HepG2 (cell line): ENCODE data around the gene P3H4. TPM values are rescaled to one million over a fixed set of nuclear protein-coding genes. Genes with fewer than 3 reads are reported as not detected.

Experiments used
- ATM ChIP-seq: fragments of 450-650 bp; IDR thresholded peaks from 2 replicates; pipeline ENCODE4 v1.7.1; 2017; ENCODE audit warnings: mild to moderate bottlenecking, borderline replicate concordance
- BCLAF1 ChIP-seq: fragments of 450-650 bp; IDR thresholded peaks from 2 replicates; pipeline ENCODE4 v1.6.1; 2017; ENCODE audit warnings: mild to moderate bottlenecking
- FOXA1 ChIP-seq, 2 experiments: fragments of 450-650 bp in 1 of 2; sonication (generic) in 1 of 2; formaldehyde crosslinking in 1 of 2; IDR thresholded peaks; 2 replicates each; pipeline versions ENCODE4 v1.4.0 to v1.6.1; 2016 to 2020; ENCODE audit warnings: missing genetic modification reagents in 1 of 2
- GATA4 ChIP-seq: sonication (generic); IDR thresholded peaks from 2 replicates; pipeline ENCODE4 v1.6.1; 2016; ENCODE audit warnings: antibody characterized with exemption, low read depth, borderline replicate concordance
- MTF1 ChIP-seq: sonication (generic); formaldehyde crosslinking; IDR thresholded peaks from 2 replicates; pipeline ENCODE4 v1.5.0; 2020; ENCODE audit warnings: missing genetic modification reagents
- MXD1 ChIP-seq: sonication (generic); formaldehyde crosslinking; IDR thresholded peaks from 2 replicates; pipeline ENCODE4 v1.4.0; 2020; ENCODE audit warnings: mild to moderate bottlenecking, missing genetic modification reagents
- MYNN ChIP-seq: sonication (generic); formaldehyde crosslinking; IDR thresholded peaks from 2 replicates; pipeline ENCODE4 v1.4.0; 2020; ENCODE audit warnings: mild to moderate bottlenecking, low read depth, missing genetic modification reagents
- TERF1 ChIP-seq: sonication (generic); formaldehyde crosslinking; IDR thresholded peaks from 2 replicates; pipeline ENCODE4 v1.8.0; 2022; ENCODE audit warnings: mild to moderate bottlenecking, missing genetic modification reagents, moderate library complexity
- TFE3 ChIP-seq: IDR thresholded peaks from 2 replicates; pipeline ENCODE4 v1.6.1; 2016
- TRIM22 ChIP-seq: fragments of 450-650 bp; IDR thresholded peaks from 2 replicates; pipeline ENCODE4 v1.6.1; 2017
- ZMYM3 ChIP-seq: sonication (generic); formaldehyde crosslinking; IDR thresholded peaks from 2 replicates; pipeline ENCODE4 v1.5.1; 2020; ENCODE audit warnings: mild to moderate bottlenecking, missing genetic modification reagents
- ZNF276 ChIP-seq: sonication (generic); formaldehyde crosslinking; IDR thresholded peaks from 2 replicates; pipeline ENCODE4 v1.4.0; 2020; ENCODE audit warnings: mild to moderate bottlenecking, low read depth, missing genetic modification reagents
- ZNF337 ChIP-seq: sonication (generic); formaldehyde crosslinking; IDR thresholded peaks from 2 replicates; pipeline ENCODE4 v1.5.1; 2020; ENCODE audit warnings: missing genetic modification reagents, low read depth, mild to moderate bottlenecking, borderline replicate concordance
- ZNF414 ChIP-seq: sonication (generic); formaldehyde crosslinking; IDR thresholded peaks from 2 replicates; pipeline ENCODE4 v1.5.0; 2020; ENCODE audit warnings: missing genetic modification reagents
- ZNF468 ChIP-seq: sonication (generic); formaldehyde crosslinking; IDR thresholded peaks from 2 replicates; pipeline ENCODE4 v1.8.0; 2022; ENCODE audit warnings: mild to moderate bottlenecking, moderate library complexity, missing genetic modification reagents
- ZNF839 ChIP-seq: sonication (generic); formaldehyde crosslinking; IDR thresholded peaks from 2 replicates; pipeline ENCODE4 v1.4.0; 2020; ENCODE audit warnings: missing genetic modification reagents, mild to moderate bottlenecking, borderline replicate concordance
- ZNF891 ChIP-seq: sonication (generic); formaldehyde crosslinking; IDR thresholded peaks from 2 replicates; pipeline ENCODE4 v1.5.0; 2020; ENCODE audit warnings: mild to moderate bottlenecking, missing genetic modification reagents
- ZSCAN30 ChIP-seq: sonication (generic); formaldehyde crosslinking; IDR thresholded peaks from 2 replicates; pipeline ENCODE4 v1.5.0; 2020; ENCODE audit warnings: mild to moderate bottlenecking, missing genetic modification reagents
- ZSCAN9 ChIP-seq: IDR thresholded peaks from 2 replicates; pipeline ENCODE4 v1.6.1; 2016; ENCODE audit warnings: borderline replicate concordance
- polyA plus RNA-seq, 8 experiments: library from polyadenylated mRNA; depleted of rRNA in 3 of 8; stranded (reverse) in 7 of 8; unstranded in 1 of 8; fragments of >200 nt; fragmentation: Illumina TruSeq in 4 of 8; extraction: Trizol in 4 of 8; gene quantifications; 2 replicates each; pipeline versions ENCODE4 v1.2.1 to v1.2.3, GENCODE V29; 2011 to 2016; ENCODE audit warnings: low read depth in 4 of 8, missing spikeins in 1 of 8, mixed read lengths in 1 of 8; ENCODE audit not compliant: insufficient read depth in 1 of 8
- total RNA-seq, 5 experiments: library from RNA; depleted of rRNA; stranded (reverse); fragments of >200 nt; fragmentation: Illumina TruSeq; extraction: Trizol; gene quantifications; 2 replicates each; pipeline ENCODE4 v1.2.3, GENCODE V29; 2016; ENCODE audit warnings: low read depth in 1 of 5

The P3H4 gene
- total and polyA plus RNA-seq, 2 of the 13 experiments (the other 11 are each of a cell fraction or from before 2014, with no cell fraction given) = 37.1 to 50.6 TPM

- no peak for TF ChIP-seq ZNF276 (CRISPR knock-in tag)
- no peak for TF ChIP-seq MYNN (CRISPR knock-in tag)
- TF ChIP-seq BCLAF1 = no peak
- TF ChIP-seq TERF1 (CRISPR knock-in tag) = no peak
- no peak for TF ChIP-seq TFE3
- TF ChIP-seq ZSCAN9 (CRISPR knock-in tag) = no peak; the same call in 1 of the 2 replicates
- no peak for TF ChIP-seq ZNF891 (CRISPR knock-in tag)
- peak; percentile 69 for TF ChIP-seq GATA4
- TF ChIP-seq MTF1 = no peak
- peak; percentile 83 for TF ChIP-seq MXD1 (CRISPR knock-in tag)
- no peak for TF ChIP-seq ZNF337 (CRISPR knock-in tag)
- TF ChIP-seq FOXA1 (IDR thresholded peaks at IDR 0.05) = no peak
- no peak for TF ChIP-seq FOXA1 (CRISPR knock-in tag; IDR thresholded peaks at IDR 0.05)
- no peak for TF ChIP-seq ZNF414 (CRISPR knock-in tag)
- TF ChIP-seq ZMYM3 (CRISPR knock-in tag) = no peak; the same call in 1 of the 2 replicates
- TF ChIP-seq ATM = no peak
- TF ChIP-seq ZSCAN30 = no peak
- TF ChIP-seq TRIM22 = no peak
- no peak for TF ChIP-seq ZNF468
- TF ChIP-seq ZNF839 = 0 out of 2 replicates have a peak, but pooled peaks have one; percentile 1
Observed at GRCh38 chr17:41812381-41813151, 817 bp upstream of the P3H4 start, which contains the start of gene FKBP10 (continued).
